ENCODE measurements around the gene BLVRB.
"Not testable (repeated sequence)": the region's sequence is repeated elsewhere in the genome, so short reads cannot be mapped to it uniquely, and the experiment has no call there.

The BLVRB gene

GRCh38 chr19:40475878-40476644 lies 10.5 kb upstream of the BLVRB start:
- DNase-seq = not testable (repeated sequence)

- no peak for DNase-seq
Observed at GRCh38 chr19:40474737-40475136, 9.2 kb upstream of the BLVRB start.

DNA sequence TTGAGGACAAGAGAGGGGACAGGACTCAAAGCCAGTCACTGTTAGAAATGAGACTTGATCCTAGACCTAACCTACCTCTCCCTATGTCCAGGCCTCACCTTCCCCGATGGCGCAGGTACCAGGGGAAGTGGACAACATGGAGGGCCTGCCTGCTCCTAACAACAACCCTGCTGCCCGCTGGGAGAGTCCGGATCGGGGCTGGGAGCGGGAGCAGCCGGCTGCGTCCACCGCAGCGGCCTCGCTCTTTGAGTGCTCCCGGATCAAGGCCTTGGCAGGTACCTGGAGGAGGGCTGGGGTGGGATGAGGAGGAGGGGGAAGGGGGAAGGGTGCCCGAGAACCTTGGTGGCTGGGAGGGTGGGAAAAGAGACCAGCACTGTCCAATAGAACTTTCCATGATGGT lies 7.0 kb upstream of the BLVRB start:
- DNase-seq = no peak

- DNase-seq = no peak
Observed at GRCh38 chr19:40471111-40471510, 5.6 kb upstream of the BLVRB start.

- DNase-seq = no peak
Observed at GRCh38 chr19:40469011-40469410, 3.5 kb upstream of the BLVRB start.

GRCh38 chr19:40466985-40467734 lies 1.6 kb upstream of the BLVRB start, which contains the start of gene SPTBN4:
Gene SPTBN4 (plus strand): TSS chr19:40467001. CDS start chr19:40472622, 5,621 bp downstream.
- DNase-seq = no peak

DNA sequence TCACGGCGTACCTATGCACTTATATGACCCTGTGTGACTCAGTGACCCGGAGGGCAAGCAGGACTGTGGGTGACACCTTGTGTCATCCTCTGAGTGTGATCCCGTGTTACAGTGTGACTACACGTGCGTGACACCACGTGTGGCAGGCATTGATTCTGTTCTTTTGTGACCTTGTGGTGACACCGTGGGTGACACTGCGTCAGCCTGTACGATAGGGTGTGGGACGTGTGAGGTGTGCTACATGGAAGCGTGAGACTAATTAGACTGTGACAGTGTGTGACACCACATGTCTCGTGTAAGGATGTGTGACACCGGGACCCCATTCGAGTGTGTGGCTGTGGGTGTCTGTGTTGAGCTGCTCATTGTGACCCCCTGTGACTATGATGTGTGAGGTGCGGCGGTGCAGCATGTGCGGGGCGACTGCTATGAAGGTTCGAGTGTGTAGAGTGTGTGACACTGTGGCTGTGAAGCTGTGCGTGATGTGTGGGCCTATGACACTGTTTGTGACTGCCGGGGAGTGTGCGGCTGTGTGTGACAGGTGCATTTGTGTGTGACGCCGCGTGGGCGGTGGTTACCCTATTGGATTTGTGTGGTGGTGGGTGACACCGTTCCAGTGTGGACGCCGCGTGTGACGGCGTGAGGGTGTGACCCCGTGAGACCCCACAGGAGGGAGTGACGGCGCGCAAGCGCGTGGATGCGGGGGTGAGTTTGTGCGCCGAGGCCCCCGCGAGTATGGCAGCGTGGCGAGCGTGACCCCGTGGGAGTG lies 857 bp upstream of the BLVRB start:
- DNase-seq = no peak

- DNase-seq = no peak
Observed at GRCh38 chr19:40465025-40465556, 454 bp downstream of the BLVRB start.

DNA sequence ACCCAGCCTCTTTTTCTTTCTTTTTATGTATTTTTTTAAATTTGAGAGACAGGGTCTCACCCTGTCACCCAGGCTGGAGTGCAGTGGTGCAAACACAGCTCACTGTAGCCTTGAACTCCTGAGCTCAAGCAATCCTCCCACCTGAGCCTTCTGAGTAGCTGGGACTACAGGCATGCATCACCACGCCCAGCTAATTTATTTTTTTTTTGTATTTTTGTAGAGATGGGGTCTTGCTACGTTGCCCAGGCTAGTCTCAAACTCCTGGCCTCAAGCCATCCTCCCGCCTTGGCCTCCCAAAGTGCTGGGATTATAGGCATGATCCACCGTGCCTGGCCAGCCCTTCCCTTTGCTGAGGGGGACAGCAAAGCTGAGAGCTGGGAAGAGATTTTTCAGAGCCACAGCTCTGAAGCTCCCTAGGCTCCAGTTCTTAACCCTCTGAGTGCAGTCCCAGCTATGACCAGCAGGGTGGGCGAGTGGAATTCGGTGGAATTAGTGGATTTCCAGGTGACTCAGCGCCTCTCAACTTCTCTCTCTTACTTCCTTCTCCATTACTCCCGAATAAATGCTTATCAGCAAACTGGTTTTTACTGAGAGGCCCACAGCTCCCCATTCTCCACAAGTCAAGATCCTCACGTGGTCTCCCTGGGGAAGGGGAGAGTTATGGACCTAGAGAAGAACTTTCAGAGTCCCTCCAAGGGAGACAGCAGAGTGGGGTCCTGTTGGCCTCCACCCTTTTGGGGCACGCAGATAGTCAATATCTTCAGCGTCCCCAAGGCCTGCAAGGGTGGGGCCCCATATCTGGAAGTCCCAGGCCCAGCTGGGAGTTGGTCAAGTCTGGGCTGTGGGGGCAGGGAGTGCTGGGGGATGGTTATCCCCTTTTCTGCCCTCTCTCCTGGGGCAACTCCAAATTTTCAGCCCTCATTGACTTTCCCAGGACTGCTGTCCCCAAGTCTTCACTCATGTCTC lies 1.2 kb downstream of the BLVRB start:
- DNase-seq = peak; percentile 2

DNA sequence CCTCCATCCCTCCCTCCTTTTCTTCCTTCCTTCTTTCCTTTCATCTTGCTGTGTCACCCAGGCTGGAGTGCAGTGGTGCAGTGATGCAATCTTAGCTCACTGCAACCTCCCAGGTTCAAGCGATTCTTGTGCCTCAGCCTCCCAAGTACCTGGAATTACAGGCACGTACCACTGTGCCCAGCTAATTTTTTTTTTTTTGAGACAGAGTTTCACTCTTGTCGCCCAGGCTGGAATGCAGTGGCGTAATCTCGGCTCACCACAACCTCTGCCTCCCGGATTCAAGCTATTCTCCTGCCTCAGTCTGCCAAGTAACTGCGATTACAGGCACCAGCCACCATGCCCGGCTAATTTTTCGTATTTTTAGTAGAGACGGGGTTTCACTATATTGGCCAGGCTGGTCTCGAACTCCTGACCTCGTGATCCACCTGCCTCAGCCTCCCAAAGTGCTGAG lies 1.9 kb downstream of the BLVRB start:
- DNase-seq = not testable (repeated sequence)

GRCh38 chr19:40461669-40462221 lies 3.8 kb downstream of the BLVRB start:
- DNase-seq = no peak

DNA sequence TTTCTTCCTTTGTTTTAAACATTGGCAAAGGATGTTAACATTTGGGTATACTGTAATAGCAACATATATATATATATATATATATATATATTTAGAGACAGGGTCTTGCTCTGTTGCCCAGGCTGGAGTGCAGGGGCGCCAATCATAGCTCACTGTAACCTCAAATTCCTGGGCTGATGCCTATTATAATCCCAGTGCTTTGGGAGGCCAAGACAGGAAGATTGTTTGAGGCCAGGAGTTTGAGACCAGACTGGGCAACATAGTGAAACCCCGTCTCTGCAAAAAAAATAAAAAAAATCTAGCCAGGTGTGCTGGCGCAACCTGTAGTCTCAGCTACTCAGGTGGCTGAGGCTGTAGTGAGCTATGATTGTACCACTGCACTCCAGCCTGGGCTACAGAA lies 5.4 kb downstream of the BLVRB start:
- DNase-seq = no peak

DNA sequence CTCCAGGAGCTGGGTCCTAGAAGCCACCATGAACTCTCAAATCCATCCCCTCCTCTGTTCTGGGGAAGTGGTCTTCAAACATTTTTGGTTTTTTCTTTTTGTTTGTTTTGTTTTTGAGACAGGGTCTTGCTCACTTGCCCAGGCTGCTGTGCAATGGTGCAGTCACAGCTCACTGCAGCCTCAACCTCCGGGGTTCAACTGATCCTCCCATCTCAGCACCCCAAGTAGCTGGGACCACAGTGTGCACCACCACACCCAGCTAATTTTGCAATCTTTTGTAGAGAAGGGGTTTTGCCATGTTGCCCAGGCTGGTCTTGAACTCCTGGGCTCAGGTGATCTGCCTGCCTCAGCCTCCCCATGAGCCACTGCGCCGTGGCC lies 7.0 kb downstream of the BLVRB start:
- DNase-seq = no peak

GRCh38 chr19:40457953-40458596 lies 7.5 kb downstream of the BLVRB start:
- DNase-seq = no peak

- DNase-seq = no peak
Observed at GRCh38 chr19:40457048-40457447, 8.5 kb downstream of the BLVRB start.

DNA sequence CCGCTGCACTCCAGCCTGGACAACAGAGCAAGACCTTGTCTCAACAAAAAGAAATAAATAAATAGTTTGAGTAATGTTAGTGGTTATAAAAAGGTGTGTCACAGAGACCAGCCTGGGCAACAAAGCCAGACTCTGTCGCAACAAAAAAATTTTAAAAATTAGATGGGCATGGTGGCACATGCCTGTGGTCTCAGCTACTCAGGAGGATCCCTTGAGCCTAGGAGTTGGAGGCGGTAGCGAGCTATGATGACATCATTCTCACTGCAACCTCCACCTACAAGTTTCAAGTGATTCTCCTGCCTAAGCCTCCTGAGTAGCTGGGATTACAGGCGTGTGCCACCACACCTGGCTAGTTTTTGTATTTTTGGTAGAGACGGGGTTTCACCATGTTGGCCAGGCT lies 11.6 kb downstream of the BLVRB start:
- DNase-seq = not testable (repeated sequence)

DNA sequence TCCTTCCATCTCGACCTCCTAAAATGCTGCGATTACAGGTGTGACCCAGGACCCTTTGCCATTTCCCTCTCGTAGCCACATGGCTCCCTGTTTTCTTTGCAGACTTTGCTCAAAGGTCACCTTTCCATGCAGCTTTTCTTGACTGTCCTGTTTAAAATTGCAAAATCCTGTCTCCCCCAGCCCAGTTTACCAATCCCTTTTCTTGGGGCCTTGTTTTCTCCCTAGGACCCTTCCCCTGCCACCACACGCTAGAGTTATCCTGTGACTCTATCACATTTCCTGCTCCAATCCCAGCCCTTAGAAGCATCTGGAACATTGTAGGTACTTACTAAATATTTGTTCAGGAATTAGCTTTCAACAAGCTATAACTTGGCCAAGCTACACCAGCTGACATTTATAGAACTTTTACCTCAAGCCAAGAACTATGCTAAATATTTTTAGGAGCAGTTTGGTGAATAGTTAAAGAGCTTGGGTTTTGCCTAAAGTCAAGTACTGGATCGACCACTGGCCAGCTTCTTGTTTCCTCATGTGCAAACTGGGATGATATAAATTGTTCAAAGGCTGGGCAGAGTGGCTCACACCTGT lies 12.3 kb downstream of the BLVRB start:
- no peak for DNase-seq

DNA sequence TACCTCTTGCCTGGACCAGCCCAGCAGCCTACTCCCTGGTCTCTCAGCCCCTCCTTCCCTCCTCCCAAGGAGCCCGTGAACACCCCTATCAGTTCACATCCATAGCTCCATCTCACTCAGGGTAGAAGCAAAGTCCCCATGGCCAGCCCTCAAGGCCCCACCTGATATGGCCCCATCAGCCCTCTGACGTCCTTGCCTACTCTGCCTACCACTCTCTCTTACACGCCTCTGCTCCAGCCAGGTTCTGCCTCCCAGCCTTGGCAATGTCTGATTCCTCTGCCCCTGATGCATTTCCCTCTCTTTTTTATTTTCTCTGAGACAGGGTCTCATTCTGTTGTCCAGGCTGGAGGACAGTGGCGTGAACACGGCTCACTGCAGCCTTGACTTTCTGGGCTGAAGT lies 13.5 kb downstream of the BLVRB start:
- no peak for DNase-seq

DNA sequence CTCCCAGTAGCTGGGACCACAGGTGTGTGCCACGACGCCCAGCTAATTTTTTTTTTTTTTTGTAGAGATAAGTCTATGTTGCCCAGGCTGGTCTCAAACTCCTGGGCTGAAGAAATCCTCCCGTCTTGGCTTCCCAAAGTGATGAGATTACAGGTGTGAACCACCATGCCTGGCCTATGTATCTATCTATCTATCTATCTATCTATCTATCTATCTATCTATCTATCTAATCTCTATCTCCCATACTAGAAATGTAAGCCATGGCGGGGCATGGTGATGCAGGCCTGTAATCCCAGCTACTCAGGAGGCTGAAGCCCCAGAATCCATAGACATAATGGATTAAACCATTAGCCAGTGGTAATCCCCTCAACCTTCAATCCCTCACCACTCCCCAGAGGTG lies 14.9 kb downstream of the BLVRB start:
- no peak for DNase-seq

- DNase-seq = no peak
Observed at GRCh38 chr19:40449506-40449905, 16.0 kb downstream of the BLVRB start.
